NCI-H187 treated with DMSO at 0.1 percent for 48 hours (cell line): Measurements from ENCODE around the gene MBD6.
A peak's percentile ranks its signal among the peaks of the same experiment; 100 is the strongest.
"Not testable (repeated sequence)": the region's sequence is repeated elsewhere in the genome, so short reads cannot be mapped to it uniquely, and the experiment has no call there.

ENCODE experiments used
- DNase-seq: peaks from one replicate; lab custom pipeline; 2025; lab: John Stamatoyannopoulos, UW

Gene MBD6

GRCh38 chr12:57550641-57551549 is 28.3 kb downstream of the MBD6 start:
- no peak for DNase-seq

GRCh38 chr12:57551637-57552305 is 29.1 kb downstream of the MBD6 start:
- DNase-seq = no peak

- no peak for DNase-seq
Measured at GRCh38 chr12:57552306-57552651, 29.7 kb downstream of the MBD6 start.

- DNase-seq = peak; percentile 72
Measured at GRCh38 chr12:57552835-57553313, 30.2 kb downstream of the MBD6 start.

GRCh38 chr12:57553343-57554202 is 30.9 kb downstream of the MBD6 start:
- DNase-seq = peak; percentile 80

- no peak for DNase-seq
Measured at GRCh38 chr12:57554453-57554852, 31.8 kb downstream of the MBD6 start.

GRCh38 chr12:57554897-57555296 is 32.3 kb downstream of the MBD6 start:
- DNase-seq = no peak

GRCh38 chr12:57558864-57559263 is 36.2 kb downstream of the MBD6 start:
- DNase-seq = no peak

- no peak for DNase-seq
Measured at GRCh38 chr12:57560516-57560915, 37.9 kb downstream of the MBD6 start.

- not testable (repeated sequence) for DNase-seq
Measured at GRCh38 chr12:57561117-57561516, 38.5 kb downstream of the MBD6 start.

- no peak for DNase-seq
Measured at GRCh38 chr12:57563358-57563757, 40.7 kb downstream of the MBD6 start.

- no peak for DNase-seq
Measured at GRCh38 chr12:57564178-57564740, 41.6 kb downstream of the MBD6 start.

GRCh38 chr12:57568838-57569237 is 46.2 kb downstream of the MBD6 start:
- DNase-seq = no peak

- no peak for DNase-seq
Measured at GRCh38 chr12:57569858-57570257, 47.2 kb downstream of the MBD6 start.

- not testable (repeated sequence) for DNase-seq
Measured at GRCh38 chr12:57570438-57570837, 47.8 kb downstream of the MBD6 start.

- DNase-seq = no peak
Measured at GRCh38 chr12:57571926-57572762, 49.5 kb downstream of the MBD6 start.

- no peak for DNase-seq
Measured at GRCh38 chr12:57574795-57575194, 52.2 kb downstream of the MBD6 start.

- DNase-seq = no peak
Measured at GRCh38 chr12:57575771-57576612, 53.4 kb downstream of the MBD6 start.

GRCh38 chr12:57576613-57577160 is 54.1 kb downstream of the MBD6 start:
- no peak for DNase-seq
